BLaER1 (cell line): ENCODE data around the gene UBAC2.

Experiments used
- H3K27ac ChIP-seq: shearing (Covaris generic); formaldehyde crosslinking; 2 replicates; pipeline ENCODE4 v1.8.1; 2022
- H3K27me3 ChIP-seq: shearing (Covaris generic); formaldehyde crosslinking; 2 replicates; pipeline ENCODE4 v1.8.1; 2022
- H3K36me3 ChIP-seq: shearing (Covaris generic); formaldehyde crosslinking; 2 replicates; pipeline ENCODE4 v1.8.1; 2022
- H3K4me1 ChIP-seq: shearing (Covaris generic); formaldehyde crosslinking; 2 replicates; pipeline ENCODE4 v1.8.1; 2022
- H3K4me2 ChIP-seq: shearing (Covaris generic); formaldehyde crosslinking; 2 replicates; pipeline ENCODE4 v1.8.1; 2022
- H3K4me3 ChIP-seq: shearing (Covaris generic); formaldehyde crosslinking; 2 replicates; pipeline ENCODE4 v1.8.1; 2022
- H3K9ac ChIP-seq: shearing (Covaris generic); formaldehyde crosslinking; 2 replicates; pipeline ENCODE4 v1.8.1; 2022
- H3K9me3 ChIP-seq: shearing (Covaris generic); formaldehyde crosslinking; 2 replicates; pipeline ENCODE4 v1.8.1; 2022
- H4K20me1 ChIP-seq: shearing (Covaris generic); formaldehyde crosslinking; 2 replicates; pipeline ENCODE4 v1.8.1; 2022
- Cebpa-rat ChIP-seq: shearing (Covaris generic); IDR thresholded peaks from 2 replicates; pipeline ENCODE4 v1.8.1; 2022

The UBAC2 gene

DNA sequence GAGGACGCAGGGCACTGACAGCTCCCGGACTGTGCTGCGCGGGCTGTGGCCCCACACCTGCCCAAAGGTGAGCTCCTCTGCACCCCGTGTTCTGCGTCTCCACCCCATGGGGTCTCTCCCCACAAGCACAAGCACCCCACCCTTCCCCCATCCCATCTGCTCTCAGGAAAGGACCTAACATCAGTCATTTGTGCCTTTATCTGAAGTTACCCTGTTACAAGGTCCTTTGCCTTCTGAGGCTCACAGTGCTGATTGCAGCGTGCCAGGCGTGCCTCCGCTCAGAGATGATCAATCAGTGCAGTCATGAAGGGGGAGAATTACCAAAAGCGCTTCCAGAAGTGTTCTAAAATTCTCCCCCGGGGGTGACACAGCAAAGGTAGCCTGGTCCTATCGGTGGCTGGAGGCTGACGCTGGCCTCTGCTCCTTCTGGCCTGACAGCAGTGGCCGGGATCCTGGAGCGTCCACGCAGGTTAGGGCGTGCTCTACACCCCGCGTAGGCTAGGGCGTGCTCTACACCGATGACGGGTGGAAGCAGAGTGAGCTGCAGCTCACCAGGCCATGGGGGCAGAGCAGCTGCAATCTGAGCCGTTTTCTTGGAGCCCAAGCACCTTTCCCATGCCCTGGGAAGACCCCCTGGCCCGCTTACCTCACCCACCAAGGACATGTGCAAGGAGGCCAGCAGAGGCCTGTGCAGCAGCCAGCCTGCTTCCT, 215.9 kb downstream of the UBAC2 start:
- Histone ChIP-seq H3K9me3 (peaks cover 6% of the 10 kb centered on the region; the same call in 1 of the 2 replicates), H3K4me2 (peak overlapping the region; percentile 86), H3K36me3 (no peaks in the 10 kb centered on the region), H3K4me1 (peaks cover 64% of the 10 kb centered on the region), H3K27me3 (no peaks in the 10 kb centered on the region), H3K27ac (no peak overlapping the region), H4K20me1 (no peaks in the 10 kb centered on the region), H3K4me3 (no peak overlapping the region), H3K9ac (no peak overlapping the region)
- TF ChIP-seq Cebpa-rat, result no peak

DNA sequence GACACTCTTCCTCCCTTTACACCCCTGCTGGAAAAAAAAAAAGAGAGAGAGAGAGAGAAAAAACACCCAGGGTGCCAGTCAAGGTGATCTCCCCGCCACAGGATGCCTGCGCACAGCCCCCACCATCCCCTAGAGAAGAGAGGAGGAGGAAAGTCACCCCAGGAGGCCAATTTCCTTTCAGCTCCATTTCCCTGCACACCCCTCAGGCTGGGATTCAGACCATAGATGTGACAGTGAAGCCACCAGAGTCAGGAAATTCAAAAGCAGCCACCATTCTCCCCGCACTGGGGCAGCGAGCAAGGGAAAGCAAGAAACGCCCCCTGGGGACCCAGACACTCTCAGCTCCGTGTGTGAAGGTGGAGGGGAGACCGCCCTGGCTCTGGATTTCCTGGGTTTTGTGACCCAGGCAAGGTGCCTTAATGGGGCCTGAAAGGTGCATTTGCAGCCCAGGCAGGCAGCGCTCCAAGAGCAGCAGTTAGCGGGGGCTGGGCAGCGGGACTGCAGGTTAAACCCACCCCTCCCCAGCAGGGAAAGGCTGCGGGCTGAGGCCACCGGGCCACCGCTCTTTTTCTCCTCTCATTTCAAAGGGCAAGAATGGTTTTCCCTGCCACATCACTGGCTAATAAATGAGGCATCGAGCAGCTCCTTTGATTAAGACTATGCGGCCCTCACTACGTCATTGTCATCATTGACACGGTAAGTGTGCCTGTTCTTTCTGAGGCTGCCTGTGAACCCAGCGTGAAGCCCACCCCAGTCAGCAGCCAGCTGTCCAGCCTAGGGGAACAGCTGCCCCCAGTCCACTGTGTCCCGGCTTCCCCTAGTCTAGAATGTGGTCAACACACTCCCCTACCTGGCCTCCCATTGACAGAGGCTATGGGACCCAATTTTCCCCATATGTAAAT, 216.8 kb downstream of the UBAC2 start:
- H4K20me1 ChIP-seq, result no peaks in the 10 kb centered on the region
- H3K27me3 ChIP-seq, result no peaks in the 10 kb centered on the region
- H3K9ac ChIP-seq, result no peak overlapping the region

DNA sequence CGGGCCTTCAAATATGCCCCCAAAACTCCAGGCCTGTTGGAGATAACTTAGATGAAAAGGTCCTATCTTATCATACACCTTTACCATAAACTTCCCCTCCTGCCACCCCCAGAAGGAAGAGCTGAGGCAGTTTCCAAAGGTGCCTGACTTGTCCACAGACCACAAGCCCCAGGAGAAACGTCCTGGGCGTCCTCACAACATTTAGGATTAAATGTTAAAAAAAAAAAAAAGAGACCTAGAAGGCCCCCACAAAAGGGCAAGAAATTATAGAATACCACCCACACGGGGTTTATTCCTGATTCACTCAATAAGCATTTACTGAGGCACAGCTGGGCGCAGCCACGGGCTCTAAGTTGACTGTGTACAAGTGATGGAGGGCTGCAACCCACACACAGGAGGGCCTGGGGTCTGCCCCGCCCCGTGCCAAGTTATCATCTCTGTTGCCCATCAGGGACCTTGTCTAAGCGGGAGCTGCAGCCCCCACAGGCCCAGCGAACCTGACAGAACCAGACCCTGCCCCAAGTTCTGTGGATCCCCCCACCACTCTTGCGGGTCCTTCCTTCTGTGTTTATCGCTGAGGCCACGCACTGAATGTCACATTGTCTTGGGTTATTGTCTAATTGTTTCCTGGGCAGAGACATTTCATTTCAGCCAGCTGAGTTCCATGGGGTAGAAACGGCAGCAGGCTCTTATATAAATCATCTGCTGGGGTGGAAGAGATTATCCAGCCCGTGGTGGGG, 217.6 kb downstream of the UBAC2 start:
- peaks cover 81% of the 10 kb centered on the region for H3K4me1 ChIP-seq
- no peak for TF ChIP-seq Cebpa-rat
- no peak overlapping the region for H3K9ac ChIP-seq
- no peaks in the 10 kb centered on the region for H3K27me3 ChIP-seq
- H3K27ac ChIP-seq, result no peak overlapping the region
- H3K9me3 ChIP-seq, result no peaks in the 10 kb centered on the region
- no peak overlapping the region for H3K4me3 ChIP-seq
- H4K20me1 ChIP-seq, result no peaks in the 10 kb centered on the region
- no peaks in the 10 kb centered on the region for H3K36me3 ChIP-seq
- H3K4me2 ChIP-seq, result peak overlapping the region; percentile 86

More for the DNA sequence above, 216.8 kb downstream of the UBAC2 start:
- Histone ChIP-seq H3K27ac (no peak overlapping the region), H3K4me1 (peaks cover 73% of the 10 kb centered on the region), H3K4me2 (peak overlapping the region; percentile 86), H3K36me3 (no peaks in the 10 kb centered on the region), H3K4me3 (no peak overlapping the region), H3K9me3 (no peaks in the 10 kb centered on the region)
- no peak for TF ChIP-seq Cebpa-rat

DNA sequence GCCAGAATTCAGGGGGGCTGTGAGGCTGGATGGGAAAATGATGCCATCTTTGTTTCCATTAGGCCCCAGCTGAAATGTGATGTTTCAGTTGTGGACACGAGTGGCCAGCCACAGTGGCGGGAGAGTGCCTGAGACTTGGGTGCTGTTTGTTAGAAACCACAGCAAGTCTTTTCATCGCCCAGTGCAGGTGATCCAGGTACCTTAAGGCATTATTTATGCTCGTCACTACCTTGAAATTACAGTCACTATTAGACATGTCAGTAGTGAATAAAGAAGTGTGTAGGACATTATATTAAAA, 218.1 kb downstream of the UBAC2 start:
- no peaks in the 10 kb centered on the region for H4K20me1 ChIP-seq
- no peak overlapping the region for H3K4me3 ChIP-seq
- peaks cover 86% of the 10 kb centered on the region for H3K4me1 ChIP-seq
- no peak overlapping the region for H3K9ac ChIP-seq
- no peak overlapping the region for H3K27ac ChIP-seq
- no peaks in the 10 kb centered on the region for H3K36me3 ChIP-seq
- no peaks in the 10 kb centered on the region for H3K9me3 ChIP-seq
- peak overlapping the region; percentile 86 for H3K4me2 ChIP-seq
- no peaks in the 10 kb centered on the region for H3K27me3 ChIP-seq
- no peak for TF ChIP-seq Cebpa-rat

DNA sequence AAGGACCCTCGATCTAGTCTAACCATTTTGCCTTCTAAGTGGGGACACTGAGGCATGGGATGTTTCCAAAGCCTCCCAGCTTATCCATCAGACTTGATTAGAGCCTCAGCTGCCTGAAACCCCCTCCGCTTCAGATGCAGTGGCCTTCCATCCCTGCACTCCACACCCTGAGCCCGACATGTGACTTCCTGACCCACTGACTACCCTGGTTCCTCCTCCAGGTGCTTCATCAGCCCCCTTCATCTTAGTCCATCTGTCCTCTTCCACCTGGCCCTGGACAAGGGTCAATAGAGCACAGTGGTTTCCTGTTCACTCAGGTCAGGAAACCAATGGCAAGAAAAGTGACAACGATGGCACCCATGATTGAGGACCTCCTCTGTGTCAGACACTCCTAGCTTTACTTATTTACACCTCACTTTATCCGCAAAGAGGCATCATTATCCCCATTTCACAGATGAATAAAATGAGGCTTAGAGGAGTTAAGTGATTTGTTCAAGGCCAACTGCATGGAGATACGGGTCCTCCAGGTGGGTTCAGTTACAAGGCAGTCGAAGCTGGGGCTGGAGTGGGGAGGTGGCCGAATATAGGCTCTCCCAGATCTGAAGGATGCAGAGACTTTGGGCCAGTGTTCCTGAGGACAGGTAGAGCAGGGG, 219.1 kb downstream of the UBAC2 start:
- no peaks in the 10 kb centered on the region for H3K27me3 ChIP-seq
- H3K36me3 ChIP-seq, result no peaks in the 10 kb centered on the region
- H4K20me1 ChIP-seq, result no peaks in the 10 kb centered on the region
- no peak overlapping the region for H3K4me3 ChIP-seq
- H3K9me3 ChIP-seq, result no peaks in the 10 kb centered on the region
- H3K9ac ChIP-seq, result no peak overlapping the region
- peak overlapping the region; percentile 1; the same call in 1 of the 2 replicates for H3K27ac ChIP-seq
- H3K4me2 ChIP-seq, result peak overlapping the region; percentile 86
- TF ChIP-seq Cebpa-rat, result no peak
- H3K4me1 ChIP-seq, result peaks cover 96% of the 10 kb centered on the region

DNA sequence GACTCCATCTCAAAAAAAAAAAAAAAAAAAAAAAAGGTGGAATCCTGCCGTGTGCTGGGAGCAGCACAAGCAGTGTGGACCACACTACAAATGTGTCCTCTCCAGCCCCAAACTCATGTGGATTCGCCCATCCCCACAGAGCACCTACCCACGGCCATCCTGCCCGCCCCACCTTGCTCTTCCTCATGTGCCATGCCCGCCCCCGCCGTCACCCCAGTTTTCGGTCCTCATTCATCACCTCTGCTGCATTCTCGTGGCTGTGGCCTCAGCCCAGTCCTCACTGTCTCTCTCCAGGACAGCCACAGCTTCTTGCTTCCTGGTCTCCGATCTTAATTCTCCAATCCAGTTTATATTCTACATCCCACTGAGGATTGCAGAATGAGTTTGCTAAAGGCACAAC, 220.6 kb downstream of the UBAC2 start:
- Histone ChIP-seq H3K4me3 (no peak overlapping the region), H3K36me3 (no peaks in the 10 kb centered on the region), H3K4me2 (peak overlapping the region; percentile 86; the same call in 1 of the 2 replicates), H3K9ac (no peak overlapping the region), H4K20me1 (no peaks in the 10 kb centered on the region), H3K27me3 (no peaks in the 10 kb centered on the region), H3K4me1 (peaks cover 99% of the 10 kb centered on the region), H3K27ac (no peak overlapping the region), H3K9me3 (no peaks in the 10 kb centered on the region)
- no peak for TF ChIP-seq Cebpa-rat

DNA sequence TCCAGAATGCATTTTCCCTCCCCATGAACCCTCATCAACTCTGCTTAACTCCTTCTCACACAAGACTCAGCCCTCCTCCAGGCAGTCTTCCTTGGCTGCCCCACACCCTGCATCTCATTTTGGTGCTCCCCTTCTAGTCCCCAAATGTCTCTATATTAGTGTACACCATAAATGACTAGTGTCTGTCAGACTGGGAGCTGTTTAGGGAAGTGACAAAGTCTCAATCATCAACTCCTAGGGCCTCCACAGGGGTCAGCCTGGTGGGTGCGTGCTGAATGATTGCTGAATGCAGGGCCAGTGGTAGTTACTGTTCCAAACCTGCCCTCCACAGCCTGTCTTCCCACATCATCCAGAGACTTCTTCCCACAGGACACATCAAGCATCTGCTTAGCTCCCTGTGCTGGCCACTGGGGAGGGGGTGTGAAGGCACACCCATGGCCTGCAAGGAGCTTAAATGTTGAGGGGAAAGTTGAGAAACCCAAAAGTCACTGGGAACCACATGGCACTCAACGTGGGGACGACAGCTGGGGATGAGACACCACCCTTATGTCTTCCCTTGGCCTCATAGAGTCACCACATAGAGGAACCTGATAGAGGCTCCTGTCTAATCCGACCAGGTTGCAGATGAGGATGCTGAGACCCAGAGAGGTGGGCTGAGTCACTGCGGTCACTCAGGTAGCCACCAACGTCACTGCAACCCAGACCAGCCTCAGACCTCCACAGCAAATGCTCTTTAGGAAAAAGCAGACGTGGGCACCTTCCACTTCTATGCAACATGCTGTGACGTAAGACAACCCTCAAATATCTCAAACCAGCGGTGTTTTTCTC, 221.3 kb downstream of the UBAC2 start:
- no peak overlapping the region for H3K27ac ChIP-seq
- H3K27me3 ChIP-seq, result no peaks in the 10 kb centered on the region
- no peak overlapping the region for H3K4me3 ChIP-seq
- no peaks in the 10 kb centered on the region for H3K36me3 ChIP-seq
- no peak overlapping the region for H3K9ac ChIP-seq
- no peak for TF ChIP-seq Cebpa-rat
- H3K4me1 ChIP-seq, result peaks cover 96% of the 10 kb centered on the region
- no peaks in the 10 kb centered on the region for H3K9me3 ChIP-seq
- no peaks in the 10 kb centered on the region for H4K20me1 ChIP-seq
- peak overlapping the region; percentile 86; the same call in 1 of the 2 replicates for H3K4me2 ChIP-seq

DNA sequence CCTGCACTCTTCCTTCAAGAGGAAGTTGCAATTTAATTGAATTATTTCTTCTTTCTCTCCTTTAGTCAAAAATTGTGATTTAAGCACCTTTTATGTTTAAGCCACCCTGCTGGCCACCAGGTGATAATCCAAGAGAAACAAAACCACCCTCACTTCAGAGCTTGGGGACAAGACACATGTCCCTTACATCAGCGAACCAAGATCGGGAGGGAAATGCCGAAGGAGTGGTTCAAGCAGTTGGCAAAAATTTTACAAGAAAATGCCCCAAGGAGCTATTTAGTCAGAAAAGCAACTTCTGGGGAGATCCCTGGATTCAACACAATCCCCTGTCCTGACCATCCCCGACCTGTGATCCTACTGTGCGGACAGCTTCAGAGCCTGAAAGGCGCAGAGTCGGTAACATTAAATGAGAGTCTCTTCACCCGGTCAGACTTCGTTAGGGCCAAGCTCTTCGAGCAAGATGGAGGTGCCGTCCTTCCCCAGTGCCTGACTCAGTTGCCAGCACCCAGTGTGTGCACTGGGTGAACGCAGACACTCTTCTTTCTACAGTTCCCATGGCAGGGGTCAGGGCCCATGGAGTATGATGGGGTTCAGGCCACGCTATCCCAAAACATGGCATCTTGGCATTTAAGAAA, 222.0 kb downstream of the UBAC2 start:
- Histone ChIP-seq H3K27ac (no peak overlapping the region), H3K9ac (no peak overlapping the region)

More for the DNA sequence above, 222.0 kb downstream of the UBAC2 start:
- TF ChIP-seq Cebpa-rat, result no peak
- H3K36me3 ChIP-seq, result no peaks in the 10 kb centered on the region
- H3K27me3 ChIP-seq, result no peaks in the 10 kb centered on the region
- peaks cover 89% of the 10 kb centered on the region for H3K4me1 ChIP-seq
- H3K4me3 ChIP-seq, result no peak overlapping the region
- no peaks in the 10 kb centered on the region for H4K20me1 ChIP-seq
- peaks cover 5% of the 10 kb centered on the region for H3K9me3 ChIP-seq
- peak overlapping the region; percentile 86; the same call in 1 of the 2 replicates for H3K4me2 ChIP-seq
